ENCODE measurements around the gene TEX53. TPM values are rescaled to one million over a fixed set of nuclear protein-coding genes. Genes with fewer than 3 reads are reported as not detected.
A peak's percentile ranks its signal among the peaks of the same experiment; 100 is the strongest.

Gene TEX53
- polyA plus RNA-seq, 1 of the 3 experiments (the other 2 are of a cell fraction) = not detected

- no peak for TF ChIP-seq RAD21 (IDR thresholded peaks at IDR 0.05; ENCODE audit: low read length)
- TF ChIP-seq CHD2 (IDR thresholded peaks at IDR 0.05; ENCODE audit: low read length, partially characterized antibody) = no peak
- TF ChIP-seq NFIC (IDR thresholded peaks at IDR 0.05; ENCODE audit: borderline replicate concordance) = peak; percentile 97
- no peak for TF ChIP-seq CTCF (IDR thresholded peaks at IDR 0.05)
- TF ChIP-seq MAX (IDR thresholded peaks at IDR 0.05; ENCODE audit: low read depth) = peak; percentile 74; the same call in 1 of the 2 replicates
- no peak for TF ChIP-seq GABPA (IDR thresholded peaks at IDR 0.05; ENCODE audit: low read depth)
- TF ChIP-seq PBX3 (IDR thresholded peaks at IDR 0.05) = peak; percentile 99
- no peak for TF ChIP-seq FOXJ3 (CRISPR knock-in tag; IDR thresholded peaks at IDR 0.05)
- TF ChIP-seq MEF2A (IDR thresholded peaks at IDR 0.05; ENCODE audit: borderline replicate concordance, low read depth) = peak; percentile 22; the same call in 1 of the 2 replicates
Measured at GRCh38 chr9:114691046-114691955, 33.7 kb upstream of the TEX53 start (continued).

GRCh38 chr9:114690308-114690707 is 32.7 kb upstream of the TEX53 start:
- peak overlapping the region; percentile 53; the same call in 1 of the 2 replicates for H3K4me2 ChIP-seq
- H3K36me3 ChIP-seq (replicated peaks in 1 of 2; ENCODE audit: control insufficient read depth in 1 of 2, insufficient read depth in 2 of 2, low read length in 1 of 2) = no peaks in the 10 kb centered on the region
- no peak for DNase-seq
- peaks cover 48% of the 10 kb centered on the region for H3F3A ChIP-seq (replicated peaks; ENCODE audit: insufficient read depth)
- H3K27ac ChIP-seq (ENCODE audit: low read depth in 2 of 2, low read length in 1 of 2) = peak overlapping the region; percentile 68 to 95; a peak in 3 of 4 replicates
- no peaks in the 10 kb centered on the region for H4K20me1 ChIP-seq (ENCODE audit: insufficient read depth)
- H3K79me2 ChIP-seq (ENCODE audit: insufficient read depth) = no peaks in the 10 kb centered on the region
- CTCF ChIA-PET = interaction anchor here (1.2 to 4.5 kb wide), 2 partner anchors 9 to 324 kb away, joined by 4 to 26 read pairs; partner anchors contain the start of gene TEX48
- no peaks in the 10 kb centered on the region for H3K9me3 ChIP-seq
- H3K9me2 ChIP-seq = no peaks in the 10 kb centered on the region
- 87% methylated on average over 4 of the region's 4 CpGs for WGBS (ENCODE audit: low lambda C conversion rate)
- peak overlapping the region; percentile 60 for H3K9ac ChIP-seq
- H3K4me1 ChIP-seq (ENCODE audit: control insufficient read depth in 1 of 2, insufficient read depth in 2 of 2, low read depth in 1 of 2, low read length in 1 of 2) = peaks cover 0 to 44% of the 10 kb centered on the region in 2 experiments
- TF ChIP-seq JUND (IDR thresholded peaks at IDR 0.05) (peak; percentile 29; the same call in 1 of the 2 replicates), REST (IDR thresholded peaks at IDR 0.05; ENCODE audit: low read depth, low read length) (no peak), RCOR1 (IDR thresholded peaks at IDR 0.05; ENCODE audit: low read length) (no peak), POLR2AphosphoS5 (IDR thresholded peaks at IDR 0.05; ENCODE audit: low read depth, low read length) (no peak), TCF12 (IDR thresholded peaks at IDR 0.05) (peak; percentile 71), PBX3 (IDR thresholded peaks at IDR 0.05) (peak; percentile 76)
- POLR2A ChIA-PET = no interaction called here
- H3K27me3 ChIP-seq (ENCODE audit: insufficient read depth) = no peaks in the 10 kb centered on the region
- no peak overlapping the region for H3K4me3 ChIP-seq (ENCODE audit: low read depth in 2 of 2, low read length in 1 of 2)
- H2AFZ ChIP-seq (ENCODE audit: low read depth) = no peak overlapping the region
